Retina (tissue), 1 donor: Measurements from ENCODE around the gene ZCCHC8.

Experiments
- DNase-seq: peaks from one replicate; pipeline ENCODE4 v3.0.0-alpha.2; 2016

ZCCHC8 gene

DNA sequence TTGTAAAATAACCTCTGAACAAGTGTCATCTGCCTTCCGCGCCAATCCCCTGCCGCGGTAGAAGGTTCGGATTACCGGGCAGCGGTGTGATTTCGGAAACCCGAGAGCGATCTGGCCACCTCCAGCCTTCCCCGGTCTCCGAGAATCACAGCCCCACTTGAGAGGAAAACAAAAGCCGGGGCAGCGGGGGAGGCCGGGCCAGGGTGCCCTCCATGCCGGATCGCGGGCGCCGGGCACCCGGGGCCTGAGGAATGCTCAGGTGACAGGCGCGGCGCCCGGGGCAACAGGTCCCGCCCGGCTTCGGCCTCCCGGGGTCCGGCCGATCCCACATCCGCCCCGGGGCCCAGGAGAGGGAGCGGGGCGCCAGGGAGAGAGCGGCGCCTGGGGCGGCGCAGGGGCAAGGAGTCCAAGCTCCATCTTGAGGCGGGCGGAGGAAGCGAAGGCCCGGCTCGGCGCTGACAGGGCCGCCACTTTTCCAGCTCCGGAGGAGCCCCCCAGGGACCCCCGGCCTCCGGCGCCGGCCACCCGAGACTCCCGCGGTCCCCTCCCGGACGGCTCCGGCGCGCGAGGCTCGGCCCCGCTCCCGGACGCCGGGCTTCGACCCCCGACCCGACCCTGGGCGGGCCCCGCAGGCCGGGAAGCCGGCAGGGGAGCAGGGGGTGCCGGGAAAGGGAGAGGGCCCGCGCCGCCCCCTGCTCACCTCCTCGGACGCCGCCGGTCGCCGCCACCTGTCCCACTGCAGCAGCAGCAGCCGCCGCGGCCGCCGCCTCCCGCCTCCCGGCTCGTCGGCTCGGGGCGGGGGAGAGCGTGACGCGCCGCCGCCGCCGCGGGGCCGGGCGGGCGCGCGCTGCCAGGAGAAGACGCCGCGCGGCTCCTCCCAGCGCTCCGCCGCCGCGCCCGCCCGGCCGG, 78.7 kb downstream of the ZCCHC8 start, which contains the start of gene CLIP1:
Gene CLIP1, minus strand, starts transcription at position 849 of the 909 bp plus-strand sequence. CDS start 42,217 bp downstream, outside the sequence.
- DNase-seq, result peak; percentile 88
